ENCODE results near the gene VCAN.
"Not testable (repeated sequence)": the region's sequence is repeated elsewhere in the genome, so short reads cannot be mapped to it uniquely, and the experiment has no call there.

The VCAN gene

DNA sequence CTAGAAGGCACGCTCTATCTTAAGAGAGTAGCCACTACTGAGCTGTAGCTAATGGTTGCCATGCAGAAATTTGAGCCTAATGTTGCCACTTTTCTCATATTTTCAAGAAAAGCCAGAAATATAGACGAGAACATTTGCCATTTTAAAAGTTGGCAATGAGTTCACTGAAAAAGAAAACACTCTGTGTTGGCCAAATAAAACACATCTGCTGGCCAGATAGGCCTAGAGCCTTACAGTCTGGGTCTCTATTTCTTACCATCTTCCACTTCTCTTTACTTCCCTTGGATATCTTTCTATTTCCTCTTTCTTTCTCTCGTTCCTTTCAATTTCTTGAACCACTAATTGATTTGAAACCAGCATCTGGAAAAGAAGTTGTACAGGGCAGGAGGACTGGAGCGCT lies 36.6 kb upstream of the VCAN start:
- no peaks in the 10 kb centered on the region for H3K36me3 ChIP-seq (ENCODE audit: insufficient read depth, insufficient read length, low read length)

GRCh38 chr5:83436276-83436675 lies 35.3 kb upstream of the VCAN start:
- Histone ChIP-seq H3K4me3 (ENCODE audit: insufficient read length, low read depth) (no peak overlapping the region), H3K9ac (ENCODE audit: insufficient read length, low read depth) (no peak overlapping the region), H3K4me1 (ENCODE audit: insufficient read depth, insufficient read length) (no peaks in the 10 kb centered on the region), H3K36me3 (ENCODE audit: insufficient read depth, insufficient read length, low read length) (no peaks in the 10 kb centered on the region), H3K9me3 (ENCODE audit: insufficient read depth, low read length) (peaks cover 7% of the 10 kb centered on the region), H3K27me3 (ENCODE audit: insufficient read depth, insufficient read length) (no peaks in the 10 kb centered on the region)
- TF ChIP-seq ZNF274 (IDR thresholded peaks at IDR 0.05; ENCODE audit: low read depth, low read length): no peak
- TF ChIP-seq YY1 (IDR thresholded peaks at IDR 0.05; ENCODE audit: insufficient read depth, insufficient read length): no peak
- no peak for TF ChIP-seq SUZ12 (IDR thresholded peaks at IDR 0.05; ENCODE audit: extremely low read depth, insufficient read depth, insufficient read length)
- no peak for DNase-seq (ENCODE audit: low read depth, low spot score)

More for the DNA sequence above, 36.6 kb upstream of the VCAN start:
- TF ChIP-seq ZNF274 (IDR thresholded peaks at IDR 0.05; ENCODE audit: low read depth, low read length): no peak
- no peak for TF ChIP-seq YY1 (IDR thresholded peaks at IDR 0.05; ENCODE audit: insufficient read depth, insufficient read length)
- no peak for TF ChIP-seq SUZ12 (IDR thresholded peaks at IDR 0.05; ENCODE audit: extremely low read depth, insufficient read depth, insufficient read length)
- H3K4me3 ChIP-seq (ENCODE audit: insufficient read length, low read depth): no peak overlapping the region
- H3K27me3 ChIP-seq (ENCODE audit: insufficient read depth, insufficient read length): no peaks in the 10 kb centered on the region
- H3K4me1 ChIP-seq (ENCODE audit: insufficient read depth, insufficient read length): no peaks in the 10 kb centered on the region
- no peak overlapping the region for H3K9ac ChIP-seq (ENCODE audit: insufficient read length, low read depth)
- no peak for DNase-seq (ENCODE audit: low read depth, low spot score)
- H3K9me3 ChIP-seq (ENCODE audit: insufficient read depth, low read length): peaks cover 7% of the 10 kb centered on the region

GRCh38 chr5:83437697-83438096 lies 33.8 kb upstream of the VCAN start:
- not testable (repeated sequence) for H3K9ac ChIP-seq (ENCODE audit: insufficient read length, low read depth); H3K9me3 ChIP-seq (ENCODE audit: insufficient read depth, low read length); H3K4me1 ChIP-seq (ENCODE audit: insufficient read depth, insufficient read length); H3K36me3 ChIP-seq (ENCODE audit: insufficient read depth, insufficient read length, low read length); H3K27me3 ChIP-seq (ENCODE audit: insufficient read depth, insufficient read length); H3K4me3 ChIP-seq (ENCODE audit: insufficient read length, low read depth); DNase-seq (ENCODE audit: low read depth, low spot score)

GRCh38 chr5:83440826-83441225 lies 30.7 kb upstream of the VCAN start:
- Histone ChIP-seq H3K4me3 (ENCODE audit: insufficient read length, low read depth) (no peak overlapping the region), H3K9ac (ENCODE audit: insufficient read length, low read depth) (no peak overlapping the region), H3K9me3 (ENCODE audit: insufficient read depth, low read length) (peaks cover 7% of the 10 kb centered on the region), H3K4me1 (ENCODE audit: insufficient read depth, insufficient read length) (no peaks in the 10 kb centered on the region), H3K27me3 (ENCODE audit: insufficient read depth, insufficient read length) (no peaks in the 10 kb centered on the region), H3K36me3 (ENCODE audit: insufficient read depth, insufficient read length, low read length) (no peaks in the 10 kb centered on the region)
- no peak for TF ChIP-seq ZNF274 (IDR thresholded peaks at IDR 0.05; ENCODE audit: low read depth, low read length)
- TF ChIP-seq SUZ12 (IDR thresholded peaks at IDR 0.05; ENCODE audit: extremely low read depth, insufficient read depth, insufficient read length): no peak
- no peak for TF ChIP-seq YY1 (IDR thresholded peaks at IDR 0.05; ENCODE audit: insufficient read depth, insufficient read length)
- DNase-seq (ENCODE audit: low read depth, low spot score): no peak

DNA sequence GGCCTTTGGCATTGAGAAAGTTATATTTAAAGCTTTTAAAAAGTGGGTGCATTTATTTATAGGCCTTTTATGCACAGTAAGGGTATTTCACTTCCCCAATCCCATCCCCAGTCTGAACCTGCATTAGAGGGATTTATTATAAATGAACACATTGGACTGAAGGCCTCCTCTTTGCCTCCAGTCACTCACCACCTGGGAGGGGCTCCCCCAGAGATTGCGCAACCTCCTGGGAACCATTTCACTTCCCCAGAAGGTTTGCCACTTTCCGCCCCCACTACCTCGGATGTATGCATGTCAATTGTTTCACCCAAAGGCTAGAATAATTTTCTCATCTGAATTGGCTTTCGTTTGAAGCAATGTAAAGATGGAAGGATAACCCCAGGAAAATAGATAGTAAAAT lies 29.8 kb upstream of the VCAN start:
- H3K4me3 ChIP-seq (ENCODE audit: insufficient read length, low read depth): no peak overlapping the region
- H3K36me3 ChIP-seq (ENCODE audit: insufficient read depth, insufficient read length, low read length): no peaks in the 10 kb centered on the region
- H3K4me1 ChIP-seq (ENCODE audit: insufficient read depth, insufficient read length): no peaks in the 10 kb centered on the region
- no peaks in the 10 kb centered on the region for H3K27me3 ChIP-seq (ENCODE audit: insufficient read depth, insufficient read length)
- TF ChIP-seq SUZ12 (IDR thresholded peaks at IDR 0.05; ENCODE audit: extremely low read depth, insufficient read depth, insufficient read length): no peak
- TF ChIP-seq ZNF274 (IDR thresholded peaks at IDR 0.05; ENCODE audit: low read depth, low read length): no peak
- no peak for DNase-seq (ENCODE audit: low read depth, low spot score)
- no peak overlapping the region for H3K9ac ChIP-seq (ENCODE audit: insufficient read length, low read depth)
- peaks cover 7% of the 10 kb centered on the region for H3K9me3 ChIP-seq (ENCODE audit: insufficient read depth, low read length)

DNA sequence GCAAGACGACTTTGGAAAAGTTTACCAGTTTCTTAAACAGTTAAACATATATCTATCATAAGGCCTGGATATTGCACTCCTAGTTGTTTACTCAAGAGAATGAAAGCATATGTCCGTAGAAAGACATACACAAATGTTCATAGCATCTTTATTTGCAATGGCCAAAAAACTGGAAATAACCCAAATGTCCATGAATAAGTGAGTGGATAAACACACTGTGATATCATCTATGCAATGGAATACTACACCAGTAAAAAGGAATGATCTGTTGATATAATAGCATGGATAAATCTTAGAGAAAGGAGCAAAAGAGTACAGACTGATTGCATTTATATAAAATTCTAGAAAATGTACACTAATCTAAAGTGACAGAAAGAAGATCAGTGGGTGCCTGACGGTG lies 28.0 kb upstream of the VCAN start:
- DNase-seq (ENCODE audit: low read depth, low spot score): no peak
- no peaks in the 10 kb centered on the region for H3K4me1 ChIP-seq (ENCODE audit: insufficient read depth, insufficient read length)
- H3K36me3 ChIP-seq (ENCODE audit: insufficient read depth, insufficient read length, low read length): no peaks in the 10 kb centered on the region
- no peaks in the 10 kb centered on the region for H3K27me3 ChIP-seq (ENCODE audit: insufficient read depth, insufficient read length)
- no peak overlapping the region for H3K9ac ChIP-seq (ENCODE audit: insufficient read length, low read depth)
- TF ChIP-seq ZNF274 (IDR thresholded peaks at IDR 0.05; ENCODE audit: low read depth, low read length) (no peak), SUZ12 (IDR thresholded peaks at IDR 0.05; ENCODE audit: extremely low read depth, insufficient read depth, insufficient read length) (no peak), YY1 (IDR thresholded peaks at IDR 0.05; ENCODE audit: insufficient read depth, insufficient read length) (no peak)
- no peaks in the 10 kb centered on the region for H3K9me3 ChIP-seq (ENCODE audit: insufficient read depth, low read length)
- no peak overlapping the region for H3K4me3 ChIP-seq (ENCODE audit: insufficient read length, low read depth)

GRCh38 chr5:83444445-83444844 lies 27.1 kb upstream of the VCAN start:
- no peak for DNase-seq (ENCODE audit: low read depth, low spot score)
- Histone ChIP-seq H3K9me3 (ENCODE audit: insufficient read depth, low read length) (no peaks in the 10 kb centered on the region), H3K4me3 (ENCODE audit: insufficient read length, low read depth) (no peak overlapping the region), H3K27me3 (ENCODE audit: insufficient read depth, insufficient read length) (no peaks in the 10 kb centered on the region), H3K4me1 (ENCODE audit: insufficient read depth, insufficient read length) (no peaks in the 10 kb centered on the region), H3K9ac (ENCODE audit: insufficient read length, low read depth) (no peak overlapping the region), H3K36me3 (ENCODE audit: insufficient read depth, insufficient read length, low read length) (no peaks in the 10 kb centered on the region)
- TF ChIP-seq ZNF274 (IDR thresholded peaks at IDR 0.05; ENCODE audit: low read depth, low read length) (no peak), SUZ12 (IDR thresholded peaks at IDR 0.05; ENCODE audit: extremely low read depth, insufficient read depth, insufficient read length) (no peak), YY1 (IDR thresholded peaks at IDR 0.05; ENCODE audit: insufficient read depth, insufficient read length) (no peak)
